GM12874 (cell line): ENCODE measurements around the gene MRPL43.

Experiments
- TF ChIP-seq, protein P1 (sequence below): IDR thresholded peaks from 2 replicates; pipeline ENCODE4 v1.5.1; 2011; ENCODE audit warnings: low read depth, mild to moderate bottlenecking, control low read depth, low read length, moderate library complexity; ENCODE audit not compliant: insufficient read depth

MRPL43 gene

DNA sequence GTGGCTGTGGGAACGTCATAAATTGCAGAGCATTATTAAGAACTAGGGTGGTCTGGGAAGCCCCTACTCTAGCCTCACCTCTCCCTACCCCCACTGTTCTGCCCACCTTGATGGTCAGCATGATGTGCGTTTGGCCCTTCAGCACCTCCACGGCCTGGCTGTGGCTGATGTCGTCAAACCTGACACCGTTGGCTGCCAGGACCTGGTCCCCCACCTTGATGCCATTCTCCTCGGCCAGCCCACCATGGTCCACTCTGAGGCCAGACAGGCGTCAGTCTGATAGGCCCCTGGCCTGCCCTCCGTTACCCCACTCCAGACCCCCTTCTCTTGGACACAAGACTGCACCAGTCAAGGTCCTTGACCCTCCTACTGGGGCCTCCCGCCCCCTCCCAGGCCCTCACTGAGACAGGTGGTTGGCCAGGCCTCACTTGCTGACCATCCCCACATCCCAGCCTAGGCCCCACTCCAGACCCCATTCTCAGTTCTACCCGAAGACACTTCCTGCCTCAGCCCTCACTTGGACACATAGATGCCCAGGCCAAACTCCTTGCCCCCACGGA is 34.5 kb upstream of the MRPL43 start:
- TF ChIP-seq, protein P1, sequence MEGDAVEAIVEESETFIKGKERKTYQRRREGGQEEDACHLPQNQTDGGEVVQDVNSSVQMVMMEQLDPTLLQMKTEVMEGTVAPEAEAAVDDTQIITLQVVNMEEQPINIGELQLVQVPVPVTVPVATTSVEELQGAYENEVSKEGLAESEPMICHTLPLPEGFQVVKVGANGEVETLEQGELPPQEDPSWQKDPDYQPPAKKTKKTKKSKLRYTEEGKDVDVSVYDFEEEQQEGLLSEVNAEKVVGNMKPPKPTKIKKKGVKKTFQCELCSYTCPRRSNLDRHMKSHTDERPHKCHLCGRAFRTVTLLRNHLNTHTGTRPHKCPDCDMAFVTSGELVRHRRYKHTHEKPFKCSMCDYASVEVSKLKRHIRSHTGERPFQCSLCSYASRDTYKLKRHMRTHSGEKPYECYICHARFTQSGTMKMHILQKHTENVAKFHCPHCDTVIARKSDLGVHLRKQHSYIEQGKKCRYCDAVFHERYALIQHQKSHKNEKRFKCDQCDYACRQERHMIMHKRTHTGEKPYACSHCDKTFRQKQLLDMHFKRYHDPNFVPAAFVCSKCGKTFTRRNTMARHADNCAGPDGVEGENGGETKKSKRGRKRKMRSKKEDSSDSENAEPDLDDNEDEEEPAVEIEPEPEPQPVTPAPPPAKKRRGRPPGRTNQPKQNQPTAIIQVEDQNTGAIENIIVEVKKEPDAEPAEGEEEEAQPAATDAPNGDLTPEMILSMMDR, result no peak

GRCh38 chr10:101021239-101021638 is 33.9 kb upstream of the MRPL43 start:
- TF ChIP-seq, protein P1, result no peak

DNA sequence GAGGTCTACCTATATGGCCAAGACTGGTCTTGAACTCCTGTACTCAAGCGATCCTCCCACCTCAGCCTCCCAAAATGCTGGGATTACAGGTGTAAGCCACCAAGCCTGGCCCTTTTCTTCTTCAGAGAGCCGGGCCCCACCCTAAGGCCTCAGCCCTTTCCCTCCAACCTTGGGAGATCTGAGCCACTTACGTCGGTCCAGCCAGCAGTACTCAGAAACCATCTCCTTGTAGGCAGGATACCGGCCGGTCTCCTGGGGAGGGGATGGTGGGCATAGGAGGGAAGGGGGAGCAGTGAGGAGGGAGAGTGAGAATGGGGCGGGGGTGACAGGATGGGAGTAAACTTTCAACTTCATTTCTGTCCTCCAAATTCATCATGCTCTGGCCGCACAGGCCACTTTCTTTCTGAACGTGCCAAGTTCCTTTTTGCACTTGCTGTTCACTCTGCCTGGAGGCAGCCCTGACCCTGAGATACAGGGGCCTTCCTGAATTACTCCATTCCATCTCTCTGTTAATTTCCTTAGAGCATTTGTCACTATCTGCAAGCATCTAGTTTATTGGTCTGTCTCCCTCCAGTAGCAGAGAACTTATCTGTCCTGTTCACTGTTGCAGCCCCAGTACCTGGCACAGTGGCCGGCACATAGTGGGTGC is 33.3 kb upstream of the MRPL43 start:
- TF ChIP-seq, protein P1, result no peak

GRCh38 chr10:101019440-101019703 is 32.1 kb upstream of the MRPL43 start:
- TF ChIP-seq, protein P1, result no peak

- TF ChIP-seq, protein P1, result peak; percentile 87
Observed at GRCh38 chr10:101018600-101019439, 31.5 kb upstream of the MRPL43 start.

DNA sequence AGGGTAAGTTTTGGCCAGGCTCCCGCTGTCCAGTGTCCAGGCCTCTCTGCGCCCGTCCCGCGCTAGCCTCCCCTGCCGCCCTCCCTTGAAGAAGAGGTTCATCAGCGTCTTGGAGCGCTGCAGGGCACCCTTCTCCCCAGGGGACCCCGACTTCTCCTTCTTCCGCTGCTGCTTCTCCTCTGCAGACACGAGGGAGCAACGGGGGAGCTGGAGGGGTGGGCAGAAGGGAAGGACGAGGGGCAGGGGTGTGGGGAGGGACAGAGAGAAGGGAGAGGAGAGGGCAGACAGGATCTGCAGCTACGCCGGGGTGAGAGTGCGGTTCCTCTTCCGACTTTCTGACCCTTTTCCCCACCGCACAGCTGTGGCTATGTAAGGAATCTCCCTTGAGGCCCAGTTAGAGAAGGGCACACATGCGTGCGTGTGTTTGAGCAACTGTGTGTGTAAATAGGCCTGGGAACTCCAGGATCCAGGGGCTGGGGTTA is 30.9 kb upstream of the MRPL43 start:
- TF ChIP-seq, protein P1, result no peak

DNA sequence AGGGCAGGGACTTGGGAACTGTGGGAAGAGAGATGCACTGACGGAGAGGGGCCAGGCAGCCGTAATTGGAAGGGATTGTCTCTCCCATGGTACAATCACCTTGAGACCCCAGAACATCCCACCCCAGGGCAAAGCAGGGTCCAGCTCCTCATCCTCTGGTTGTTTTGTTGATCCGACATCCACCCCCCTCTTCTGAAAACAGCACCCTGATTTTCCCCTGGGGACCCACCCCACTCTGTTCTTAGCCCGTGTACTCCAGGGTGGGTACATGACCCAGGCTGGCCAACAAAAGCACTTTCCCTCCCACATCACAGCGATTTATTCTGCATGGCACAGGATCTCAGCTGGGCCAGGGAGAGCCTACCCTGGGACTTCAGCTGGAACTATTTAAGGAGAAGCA is 29.5 kb upstream of the MRPL43 start:
- TF ChIP-seq, protein P1, result no peak
